SK-N-MC (cell line): ENCODE measurements around the gene POFUT2.

Experiments
- DNase-seq: peaks from one replicate; pipeline ENCODE4 v3.0.0-alpha.2; 2011; ENCODE audit warnings: low read depth, low spot score
- H3K27ac ChIP-seq: fragments of 200-600 bp; sonication (generic); 2 replicates; pipeline ENCODE4 v1.5.1; 2016; ENCODE audit warnings: mixed run types
- H3K36me3 ChIP-seq: fragments of 200-600 bp; sonication (generic); 2 replicates; pipeline ENCODE4 v1.6.1; 2017; ENCODE audit warnings: antibody characterized with exemption, low read length, mixed read lengths; ENCODE audit not compliant: insufficient read depth
- H3K4me3 ChIP-seq: fragments of 200-600 bp; sonication (generic); 2 replicates; pipeline ENCODE4 v1.5.1; 2016
- H3K9ac ChIP-seq: fragments of 200-600 bp; sonication (generic); 2 replicates; pipeline ENCODE4 v1.8.0; 2017; ENCODE audit warnings: mixed run types, mixed read lengths; ENCODE audit not compliant: insufficient read length
- H3K9me3 ChIP-seq: fragments of 200-600 bp; sonication (generic); 2 replicates; pipeline ENCODE4 v1.6.1; 2017; ENCODE audit warnings: low read depth, mild to moderate bottlenecking, antibody characterized with exemption, low read length, moderate library complexity, mixed read lengths
- EZH2 ChIP-seq: fragments of 200-600 bp; sonication (generic); IDR thresholded peaks from one replicate; pipeline ENCODE4 v1.6.1; 2017; ENCODE audit warnings: antibody characterized with exemption
- FOXP2 ChIP-seq: optimal IDR thresholded peaks from 2 replicates; pipeline ENCODE3; 2011; ENCODE audit warnings: mild to moderate bottlenecking, moderate library complexity; ENCODE audit not compliant: insufficient read depth; ENCODE audit errors: extremely low read length, control extremely low read depth
- POLR2AphosphoS5 ChIP-seq: IDR thresholded peaks from 2 replicates; pipeline ENCODE4 v1.6.1; 2012; ENCODE audit warnings: mild to moderate bottlenecking, low read depth, low read length, borderline replicate concordance

The POFUT2 gene, protein sequence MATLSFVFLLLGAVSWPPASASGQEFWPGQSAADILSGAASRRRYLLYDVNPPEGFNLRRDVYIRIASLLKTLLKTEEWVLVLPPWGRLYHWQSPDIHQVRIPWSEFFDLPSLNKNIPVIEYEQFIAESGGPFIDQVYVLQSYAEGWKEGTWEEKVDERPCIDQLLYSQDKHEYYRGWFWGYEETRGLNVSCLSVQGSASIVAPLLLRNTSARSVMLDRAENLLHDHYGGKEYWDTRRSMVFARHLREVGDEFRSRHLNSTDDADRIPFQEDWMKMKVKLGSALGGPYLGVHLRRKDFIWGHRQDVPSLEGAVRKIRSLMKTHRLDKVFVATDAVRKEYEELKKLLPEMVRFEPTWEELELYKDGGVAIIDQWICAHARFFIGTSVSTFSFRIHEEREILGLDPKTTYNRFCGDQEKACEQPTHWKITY

GRCh38 chr21:45287438-45288391 is at the start of gene POFUT2:
Gene POFUT2 (minus strand): TSS chr21:45287895. CDS start chr21:45287871, 24 bp downstream.
- H3K9me3 ChIP-seq = no peaks in the 10 kb centered on the region
- H3K9ac ChIP-seq = peak within 1 kb of the TSS; percentile 80
- H3K27ac ChIP-seq = no peak within 1 kb of the TSS
- peaks cover 24% of the 10 kb centered on the region for H3K36me3 ChIP-seq
- peak; percentile 63 for DNase-seq
- TF ChIP-seq EZH2 = no peak
- TF ChIP-seq POLR2AphosphoS5 = peak; percentile 88
- TF ChIP-seq FOXP2 = no peak
- H3K4me3 ChIP-seq = peak within 1 kb of the TSS; percentile 94

GRCh38 chr21:45336870-45337269 is 49.2 kb upstream of the POFUT2 start:
- no peak for DNase-seq
- no peak overlapping the region for H3K27ac ChIP-seq
- H3K4me3 ChIP-seq = no peak overlapping the region
- TF ChIP-seq EZH2 = no peak
- TF ChIP-seq POLR2AphosphoS5 = no peak
- TF ChIP-seq FOXP2 = no peak
- no peaks in the 10 kb centered on the region for H3K9me3 ChIP-seq
- H3K36me3 ChIP-seq = no peaks in the 10 kb centered on the region
- H3K9ac ChIP-seq = no peak overlapping the region

DNA sequence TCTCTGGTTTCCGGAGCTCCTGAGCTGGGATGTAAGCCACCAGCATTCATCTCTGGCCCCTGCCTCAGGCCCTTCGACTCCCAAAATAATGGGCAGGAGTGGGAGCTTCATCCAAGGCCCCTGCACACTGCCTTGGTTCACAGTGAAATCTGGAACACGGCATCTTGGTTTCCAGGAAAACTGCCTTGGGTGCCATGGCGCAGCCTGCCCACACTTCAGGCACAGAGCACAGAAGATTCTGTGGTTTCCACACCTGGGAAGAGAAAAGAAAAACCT is 48.8 kb upstream of the POFUT2 start:
- H3K27ac ChIP-seq = no peak overlapping the region
- DNase-seq = no peak
- H3K9ac ChIP-seq = no peak overlapping the region
- TF ChIP-seq FOXP2 (no peak), EZH2 (no peak), POLR2AphosphoS5 (no peak)
- no peak overlapping the region for H3K4me3 ChIP-seq
- H3K36me3 ChIP-seq = no peaks in the 10 kb centered on the region
- H3K9me3 ChIP-seq = no peaks in the 10 kb centered on the region

GRCh38 chr21:45335761-45336534 is 48.3 kb upstream of the POFUT2 start:
- Histone ChIP-seq H3K36me3 (no peaks in the 10 kb centered on the region), H3K27ac (no peak overlapping the region), H3K9me3 (no peaks in the 10 kb centered on the region), H3K4me3 (no peak overlapping the region), H3K9ac (no peak overlapping the region)
- DNase-seq = no peak
- TF ChIP-seq FOXP2 (no peak), POLR2AphosphoS5 (no peak), EZH2 (no peak)

DNA sequence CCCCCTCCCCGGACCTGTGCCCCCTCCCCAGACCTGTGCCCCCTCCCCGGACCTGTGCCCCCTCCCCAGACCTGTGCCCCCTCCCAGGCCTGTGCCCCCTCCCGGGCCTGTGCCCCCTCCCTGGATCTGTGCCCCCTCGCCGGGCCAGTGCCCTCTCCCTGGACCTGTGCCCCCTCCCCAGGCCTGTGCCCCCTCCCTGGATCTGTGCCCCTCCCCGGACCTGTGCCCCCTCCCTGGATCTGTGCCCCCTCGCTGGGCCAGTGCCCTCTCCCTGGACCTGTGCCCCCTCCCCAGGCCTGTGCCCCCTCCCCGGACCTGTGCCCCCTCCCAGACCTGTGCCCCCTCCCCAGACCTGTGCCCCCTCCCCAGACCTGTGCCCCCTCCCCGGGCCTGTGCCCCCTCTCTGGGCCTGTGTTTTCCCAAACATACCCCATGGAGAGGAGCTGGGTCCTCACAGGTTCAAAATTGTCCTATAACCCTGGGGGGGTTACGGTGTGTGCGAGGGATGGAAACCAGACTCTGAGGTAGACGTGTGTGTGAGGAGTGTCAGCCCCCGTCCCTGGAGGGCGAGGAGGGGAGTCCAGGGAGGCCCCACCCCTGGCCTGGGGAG is 47.6 kb upstream of the POFUT2 start:
- no peak for DNase-seq
- no peaks in the 10 kb centered on the region for H3K9me3 ChIP-seq
- TF ChIP-seq EZH2 (no peak), POLR2AphosphoS5 (no peak), FOXP2 (no peak)
- H3K4me3 ChIP-seq = no peak overlapping the region
- no peak overlapping the region for H3K27ac ChIP-seq
- H3K9ac ChIP-seq = no peak overlapping the region
- H3K36me3 ChIP-seq = no peaks in the 10 kb centered on the region

GRCh38 chr21:45334591-45335081 is 46.9 kb upstream of the POFUT2 start:
- no peak for TF ChIP-seq POLR2AphosphoS5
- TF ChIP-seq EZH2 = no peak
- no peak for TF ChIP-seq FOXP2
- H3K4me3 ChIP-seq = no peak overlapping the region
- H3K27ac ChIP-seq = no peak overlapping the region
- no peaks in the 10 kb centered on the region for H3K36me3 ChIP-seq
- no peak overlapping the region for H3K9ac ChIP-seq
- DNase-seq = no peak
- H3K9me3 ChIP-seq = no peaks in the 10 kb centered on the region

- Histone ChIP-seq H3K27ac (no peak overlapping the region; the same call in 1 of the 2 replicates), H3K9ac (no peak overlapping the region), H3K4me3 (no peak overlapping the region; the same call in 1 of the 2 replicates), H3K9me3 (no peaks in the 10 kb centered on the region), H3K36me3 (no peaks in the 10 kb centered on the region)
- TF ChIP-seq EZH2 (no peak), FOXP2 (no peak), POLR2AphosphoS5 (no peak)
- no peak for DNase-seq
Observed at GRCh38 chr21:45334134-45334533, 46.4 kb upstream of the POFUT2 start.

DNA sequence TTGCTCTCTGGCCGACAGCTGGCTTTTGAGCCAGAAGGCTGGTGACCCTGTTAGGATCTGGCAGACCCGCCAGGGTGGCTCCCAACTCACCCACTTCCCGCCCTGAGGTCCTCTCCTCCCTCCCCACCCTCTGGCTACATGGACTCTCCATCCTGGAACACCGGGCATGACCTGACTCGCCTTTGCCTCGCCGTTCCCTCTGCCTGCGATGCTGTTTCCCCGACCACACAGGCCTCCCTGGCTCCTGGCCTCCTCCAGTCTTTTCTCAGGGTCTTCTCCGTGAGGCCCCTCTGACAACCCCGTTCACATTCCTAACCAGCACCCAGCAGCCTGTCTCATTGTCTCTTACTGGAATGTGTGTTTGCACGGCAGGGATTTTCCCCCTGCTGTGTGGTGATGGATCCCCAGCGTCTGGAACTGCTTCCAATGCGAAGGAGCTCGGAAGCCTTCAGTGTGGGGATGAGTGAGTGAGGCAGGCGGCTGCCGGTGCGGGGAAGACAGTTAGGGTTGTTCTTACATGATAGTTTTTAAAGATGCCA is 46.0 kb upstream of the POFUT2 start:
- peak overlapping the region; percentile 7; the same call in 1 of the 2 replicates for H3K4me3 ChIP-seq
- no peaks in the 10 kb centered on the region for H3K36me3 ChIP-seq
- H3K27ac ChIP-seq = no peak overlapping the region; the same call in 1 of the 2 replicates
- H3K9ac ChIP-seq = no peak overlapping the region
- TF ChIP-seq EZH2 (no peak), FOXP2 (no peak), POLR2AphosphoS5 (no peak)
- no peak for DNase-seq
- H3K9me3 ChIP-seq = no peaks in the 10 kb centered on the region
